Middle frontal gyrus (tissue), 1 donor: Measurements from ENCODE around the gene KCNN1.
"Not testable (repeated sequence)": the region's sequence is repeated elsewhere in the genome, so short reads cannot be mapped to it uniquely, and the experiment has no call there.

ENCODE experiments used
- DNase-seq: peaks from one replicate; pipeline ENCODE4 v3.0.0-alpha.2; 2015; ENCODE audit warnings: low spot score; ENCODE audit errors: extremely low spot score

Gene KCNN1

GRCh38 chr19:18000915-18001776, 34.2 kb downstream of the KCNN1 start:
- peak; percentile 52 for DNase-seq

DNA sequence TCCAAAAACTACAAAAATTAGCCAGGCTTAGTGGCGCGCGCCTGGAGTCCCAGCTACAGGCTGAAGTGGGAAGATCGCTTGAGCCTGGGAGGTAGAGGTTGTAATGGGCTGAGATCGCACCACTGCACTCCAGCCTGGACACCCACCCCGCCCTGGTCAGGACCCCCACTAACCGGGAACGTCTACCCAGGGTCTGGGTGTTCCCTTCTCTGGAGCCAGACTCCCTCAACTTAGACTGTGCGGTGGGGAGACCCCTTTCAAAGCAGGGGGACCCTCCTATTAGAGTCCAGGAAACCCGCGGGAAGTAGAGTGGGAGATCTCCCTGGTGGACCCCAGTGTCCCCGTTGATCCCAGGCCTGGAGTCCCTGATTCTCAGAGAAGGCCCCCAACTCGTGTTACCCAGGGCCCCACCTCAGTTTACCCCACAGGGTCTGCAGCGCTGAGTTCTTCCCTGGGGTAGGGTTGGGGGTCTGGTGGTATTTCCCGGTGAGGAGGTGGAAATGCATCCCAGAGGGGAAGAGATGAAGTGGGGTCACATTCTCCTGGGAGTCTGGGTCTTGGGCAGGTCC, 35.0 kb downstream of the KCNN1 start:
- no peak for DNase-seq

GRCh38 chr19:18002347-18002850, 35.5 kb downstream of the KCNN1 start:
- no peak for DNase-seq

DNA sequence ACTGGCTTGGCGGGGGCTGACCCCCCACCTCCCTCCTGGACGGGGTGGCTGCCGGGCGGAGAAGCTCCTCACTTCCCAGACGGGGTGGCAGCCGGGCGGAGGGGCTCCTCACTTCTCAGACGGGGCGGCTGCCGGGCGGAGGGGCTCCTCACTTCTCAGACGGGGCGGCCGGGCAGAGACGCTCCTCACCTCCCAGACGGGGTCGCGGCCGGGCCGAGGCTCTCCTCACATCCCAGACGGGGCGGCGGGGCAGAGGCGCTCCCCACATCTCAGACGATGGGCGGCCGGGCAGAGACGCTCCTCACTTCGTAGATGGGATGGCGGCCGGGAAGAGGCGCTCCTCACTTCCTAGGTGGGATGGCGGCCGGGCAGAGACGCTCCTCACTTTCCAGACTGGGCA, 38.8 kb downstream of the KCNN1 start:
- DNase-seq: not testable (repeated sequence)

DNA sequence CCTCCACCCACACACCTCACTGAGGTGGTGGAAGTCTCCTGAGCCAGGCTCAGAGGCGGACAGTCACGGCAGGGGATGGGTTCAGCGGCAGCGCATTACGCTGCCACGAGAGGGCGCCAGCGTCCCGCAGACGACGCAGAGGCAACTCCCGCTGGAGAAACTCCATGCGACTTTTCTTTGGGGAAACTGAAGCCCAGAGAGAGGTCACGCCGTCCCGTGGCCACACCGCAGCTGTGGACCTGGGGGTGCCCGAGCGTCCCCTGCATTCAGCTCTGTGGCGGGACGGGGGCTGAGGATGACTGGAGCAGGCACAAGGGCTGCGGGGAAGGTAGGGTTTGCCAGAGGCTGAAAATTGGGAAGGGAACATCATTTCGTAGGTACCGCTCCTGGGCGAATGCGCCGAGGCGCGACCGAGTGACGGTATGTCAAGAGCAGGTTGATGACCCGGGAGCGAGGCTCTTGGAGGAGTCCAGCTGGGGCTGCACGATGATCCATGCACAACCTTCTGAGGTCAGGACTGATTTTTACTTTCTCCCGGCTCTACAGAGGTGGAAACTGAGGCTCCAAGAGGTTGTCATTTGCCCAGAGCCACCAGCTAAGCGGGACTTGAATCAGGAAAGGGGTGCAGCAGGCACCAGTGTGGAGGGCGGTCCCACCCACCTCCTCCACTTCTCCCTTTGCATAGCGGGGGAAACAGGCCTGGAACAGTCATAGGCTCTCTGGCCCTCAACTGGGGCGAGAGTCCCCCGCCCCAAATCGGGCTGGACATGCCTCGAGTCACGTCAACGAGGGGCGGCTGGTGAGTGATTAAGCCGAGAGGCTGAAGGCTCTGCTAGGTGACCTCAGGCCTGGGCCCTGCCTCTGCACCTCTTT, 40.4 kb downstream of the KCNN1 start:
- DNase-seq: peak; percentile 86

DNA sequence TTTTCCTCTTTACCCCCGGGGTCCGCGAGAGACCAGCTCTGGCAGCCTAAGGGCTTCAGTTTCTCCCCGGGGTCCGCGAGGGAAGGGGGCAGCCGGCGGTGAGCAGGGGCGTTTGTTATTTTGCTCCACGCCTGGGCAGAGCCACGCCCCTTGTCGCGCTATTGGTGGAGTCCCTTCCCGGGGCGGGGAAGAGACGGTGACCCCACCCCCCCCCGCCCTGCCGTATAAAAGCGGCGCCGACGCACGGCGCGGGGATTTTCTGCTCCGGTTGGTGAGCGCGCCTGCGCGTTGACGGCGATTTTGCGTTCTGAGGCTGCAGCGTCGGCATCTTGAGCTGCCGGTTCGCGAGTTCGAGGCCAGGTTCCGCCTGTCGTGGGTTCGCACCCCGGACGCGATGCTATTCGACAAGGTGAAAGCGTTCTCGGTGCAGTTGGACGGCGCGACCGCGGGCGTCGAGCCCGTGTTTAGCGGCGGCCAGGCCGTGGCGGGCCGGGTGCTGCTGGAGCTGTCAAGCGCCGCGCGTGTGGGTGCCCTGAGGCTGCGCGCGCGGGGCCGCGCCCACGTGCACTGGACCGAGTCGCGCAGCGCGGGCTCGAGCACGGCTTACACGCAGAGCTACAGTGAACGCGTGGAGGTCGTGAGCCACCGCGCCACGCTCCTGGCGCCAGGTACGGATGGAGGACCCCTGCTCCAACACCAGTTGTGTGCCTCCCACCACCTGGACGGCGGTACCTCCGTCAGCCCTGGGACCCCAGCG, 41.2 kb downstream of the KCNN1 start, which contains the start of gene ARRDC2:
ARRDC2 (plus strand) TSS at position 254 of the 757 bp plus-strand sequence; CDS start at position 395, 141 bp downstream.
- DNase-seq: peak; percentile 90

DNA sequence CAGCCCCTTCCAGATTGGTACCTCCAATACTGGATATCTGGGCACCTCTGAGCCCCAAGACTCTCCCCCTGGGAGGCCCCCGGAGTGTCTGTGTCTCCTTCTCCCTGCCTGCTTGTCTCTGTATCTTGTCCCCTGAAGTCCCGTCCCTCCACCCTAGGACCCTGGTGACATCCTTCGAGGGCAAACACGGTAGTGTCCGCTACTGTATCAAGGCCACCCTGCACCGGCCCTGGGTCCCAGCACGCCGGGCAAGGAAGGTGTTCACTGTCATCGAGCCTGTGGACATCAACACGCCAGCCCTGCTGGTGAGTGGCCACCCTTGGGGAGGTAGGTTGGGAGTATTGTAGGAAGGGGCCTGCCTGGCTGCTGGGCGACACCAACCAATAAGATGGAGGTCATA, 41.9 kb downstream of the KCNN1 start:
- DNase-seq: no peak

DNA sequence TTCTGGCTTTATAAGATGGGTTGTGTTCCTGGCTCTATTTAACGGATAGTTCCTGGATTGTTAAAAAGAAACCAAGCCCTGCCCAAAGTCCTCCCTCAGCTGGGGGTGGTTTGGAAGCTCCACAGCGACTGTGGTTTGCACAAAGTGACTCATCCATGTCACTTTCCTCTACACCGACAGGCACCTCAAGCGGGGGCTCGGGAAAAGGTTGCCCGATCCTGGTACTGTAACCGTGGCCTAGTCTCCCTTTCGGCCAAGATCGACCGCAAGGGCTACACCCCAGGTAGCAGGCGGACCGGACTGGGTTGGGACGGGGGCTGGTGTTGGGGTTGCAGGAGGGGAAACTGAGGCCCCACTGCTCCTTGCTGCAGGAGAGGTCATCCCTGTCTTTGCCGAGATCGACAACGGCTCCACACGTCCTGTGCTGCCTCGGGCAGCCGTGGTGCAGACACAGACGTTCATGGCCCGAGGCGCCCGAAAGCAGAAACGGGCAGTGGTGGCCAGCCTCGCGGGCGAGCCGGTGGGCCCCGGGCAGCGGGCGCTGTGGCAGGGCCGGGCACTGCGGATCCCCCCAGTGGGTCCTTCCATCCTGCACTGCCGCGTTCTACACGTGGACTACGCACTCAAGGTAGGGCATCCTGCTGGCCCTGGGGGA, 42.6 kb downstream of the KCNN1 start:
- DNase-seq: no peak

GRCh38 chr19:18010149-18010548, 43.2 kb downstream of the KCNN1 start:
- no peak for DNase-seq

- no peak for DNase-seq
Measured at GRCh38 chr19:18013210-18014111, 46.6 kb downstream of the KCNN1 start.

DNA sequence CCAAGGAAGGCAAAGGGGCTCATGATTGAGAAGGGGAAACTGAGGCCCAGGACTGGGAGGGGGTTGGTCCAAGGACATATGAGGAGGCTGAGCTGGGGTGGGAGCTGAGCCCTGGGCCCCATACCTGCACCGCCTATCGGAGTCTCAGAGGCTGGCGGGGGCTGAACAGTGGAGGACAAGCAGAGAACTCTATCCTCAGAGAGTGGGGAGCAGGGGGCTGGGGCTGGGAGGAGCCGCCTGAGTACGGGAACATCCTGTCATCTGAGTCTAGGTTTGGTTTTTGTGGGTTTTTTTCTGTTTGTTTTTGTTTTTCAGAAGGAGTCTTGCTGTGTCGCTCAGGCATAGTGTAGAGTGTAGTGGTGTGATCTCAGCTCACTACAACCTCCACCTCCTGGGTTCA, 47.3 kb downstream of the KCNN1 start:
- no peak for DNase-seq

- no peak for DNase-seq
Measured at GRCh38 chr19:18016209-18016910, 49.5 kb downstream of the KCNN1 start.

DNA sequence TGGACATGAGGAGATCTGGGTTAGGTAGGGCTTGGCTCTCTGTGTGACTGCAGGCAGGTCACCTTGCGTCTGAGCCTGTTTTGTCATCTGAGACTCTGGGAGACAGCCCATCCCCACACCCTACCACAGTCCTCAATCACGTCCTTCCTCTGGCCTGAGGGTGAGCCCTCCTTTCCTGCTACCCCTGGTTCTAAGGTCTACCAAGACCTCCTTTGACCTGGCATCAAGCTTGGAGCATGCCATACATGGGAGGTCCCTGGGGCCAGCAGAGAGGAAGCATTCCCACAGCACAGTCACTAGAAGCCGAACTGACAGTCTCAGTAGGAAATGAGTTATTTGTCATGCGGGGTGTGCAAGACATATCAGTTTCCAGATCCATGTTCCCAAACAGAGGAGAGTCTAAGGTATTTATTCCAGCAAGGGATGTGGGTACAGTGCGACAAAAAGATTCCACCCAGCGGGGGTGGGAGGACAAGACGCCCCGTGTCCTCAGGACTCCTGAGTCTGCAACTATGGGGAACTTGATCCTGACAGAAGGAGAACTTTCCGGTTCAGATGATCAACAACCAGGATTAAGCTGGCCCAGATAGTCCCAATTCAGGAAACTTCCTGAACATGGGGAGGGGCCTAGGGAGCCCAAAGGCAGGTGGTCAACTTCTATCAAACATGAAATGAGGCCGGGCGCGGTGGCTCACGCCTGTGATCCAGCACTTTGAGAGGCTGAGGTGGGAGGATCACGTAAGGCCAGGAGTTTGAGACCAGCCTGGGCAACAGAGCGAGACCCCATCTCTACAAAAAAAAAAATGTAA, 50.6 kb downstream of the KCNN1 start:
- no peak for DNase-seq

DNA sequence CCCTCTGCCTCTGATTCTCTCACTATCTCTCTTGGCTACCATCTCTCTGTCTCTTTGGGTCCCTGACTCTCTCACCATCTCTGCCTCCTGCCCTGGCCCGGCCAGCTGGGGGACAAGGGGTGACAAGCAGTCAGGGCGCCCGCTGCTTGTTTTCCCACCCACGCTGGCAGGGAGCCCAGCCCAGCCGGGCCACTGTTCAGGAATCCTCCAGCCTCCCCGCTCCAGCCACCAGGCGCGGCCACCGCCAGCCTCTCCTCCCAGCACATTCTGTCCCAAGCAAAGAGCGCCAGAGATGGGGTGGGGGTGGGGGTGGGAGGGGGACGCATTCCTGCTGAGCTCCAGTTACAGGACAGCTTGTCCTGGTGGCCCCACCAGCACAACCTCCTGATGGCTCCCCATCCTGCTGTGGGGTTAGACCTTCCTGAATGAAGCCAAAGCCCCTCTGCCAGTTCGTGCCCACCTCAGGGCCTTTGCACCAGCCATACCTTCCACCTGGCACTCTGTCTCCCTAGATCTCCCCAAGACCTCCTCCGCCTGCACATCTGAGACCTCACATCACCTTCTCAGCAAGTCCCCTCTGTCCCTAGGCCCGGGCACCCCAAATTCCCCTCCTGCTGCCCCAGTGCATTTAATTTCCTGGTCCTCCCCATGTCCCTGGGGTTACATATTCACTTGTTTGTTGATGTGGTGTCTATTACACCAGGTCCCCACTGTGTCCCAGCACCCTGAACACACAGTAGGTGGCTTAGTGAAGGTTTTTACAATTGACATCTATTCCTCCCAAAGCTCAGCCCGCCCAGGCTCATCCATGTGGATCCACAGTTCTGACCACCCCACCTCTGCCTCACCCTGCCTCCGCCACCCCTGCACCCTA, 53.5 kb downstream of the KCNN1 start:
- no peak for DNase-seq

DNA sequence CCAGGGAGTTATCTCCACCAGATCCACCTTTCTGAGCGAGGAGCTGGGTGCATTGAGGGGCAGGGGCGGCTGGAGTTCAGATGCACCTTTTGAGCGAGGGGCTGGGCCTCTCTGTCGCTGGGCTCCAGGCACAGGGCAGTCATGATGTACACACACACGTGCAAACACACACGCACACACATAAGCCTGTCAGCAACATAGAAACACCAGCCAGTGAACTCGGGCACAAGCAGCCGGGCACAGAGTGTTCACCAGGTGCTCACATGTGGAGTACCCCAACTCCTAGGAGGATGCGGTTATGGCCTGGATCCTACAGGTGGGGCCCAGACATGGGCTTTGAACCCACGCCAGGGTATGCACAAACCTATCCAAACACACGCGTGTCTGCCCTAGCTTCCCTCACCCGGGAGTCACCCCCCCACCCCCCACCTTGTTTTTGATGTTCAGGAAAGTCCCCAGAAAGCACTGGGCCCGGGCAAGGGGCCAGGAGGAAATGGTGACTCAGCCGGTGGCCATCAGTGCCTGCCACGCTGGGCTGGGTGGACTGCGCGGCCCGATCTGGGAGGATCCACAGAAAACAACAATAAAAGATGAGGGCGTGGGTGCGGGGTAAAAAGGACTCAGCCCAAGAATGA, 54.3 kb downstream of the KCNN1 start:
- DNase-seq: no peak

GRCh38 chr19:18023622-18024251, 56.8 kb downstream of the KCNN1 start:
- DNase-seq: no peak
